HFFc6 (cell line): Measurements from ENCODE around the gene MRRF. TPM values are rescaled to one million over a fixed set of nuclear protein-coding genes. Genes with fewer than 3 reads are reported as not detected.

Source experiments
- DNase-seq: peaks from one replicate; pipeline ENCODE4 v3.0.0-alpha.2; 2018
- H3K27ac Mint-ChIP-seq: 2 replicates; pipeline ENCODE4 v1.8.0; 2020; ENCODE audit warnings: mild to moderate bottlenecking, mixed read lengths
- H3K27me3 Mint-ChIP-seq: 2 replicates; pipeline ENCODE4 v1.8.0; 2021; ENCODE audit warnings: mild to moderate bottlenecking, moderate library complexity, mixed read lengths; ENCODE audit not compliant: insufficient read depth
- H3K36me3 Mint-ChIP-seq: 2 replicates; pipeline ENCODE4 v1.8.0; 2021; ENCODE audit warnings: low read depth, mixed read lengths
- H3K4me1 Mint-ChIP-seq: 2 replicates; pipeline ENCODE4 v1.8.0; 2020; ENCODE audit warnings: low read depth, mixed read lengths
- H3K4me3 Mint-ChIP-seq: 2 replicates; pipeline ENCODE4 v1.8.0; 2020; ENCODE audit warnings: mild to moderate bottlenecking, moderate library complexity, mixed read lengths
- H3K9me3 Mint-ChIP-seq: 2 replicates; pipeline ENCODE4 v1.8.0; 2020; ENCODE audit warnings: mild to moderate bottlenecking, mixed read lengths
- total RNA-seq, 6 experiments: library from RNA; stranded (reverse); fragmentation: NEBNext Ultra II Directional; extraction: Animal tissue kit (Norgen Biotek cat#: 25700); gene quantifications; 2 replicates in 1 of 6; 3 replicates in 5 of 6; pipeline ENCODE4 v1.2.3, GENCODE V29; 2021
- TF ChIP-seq, protein P1 (sequence below): fragments of 200-600 bp; sonication (generic); IDR thresholded peaks from 2 replicates; pipeline ENCODE4 v1.5.0; 2021; ENCODE audit warnings: antibody characterized with exemption, mild to moderate bottlenecking

Gene MRRF
- total RNA-seq, 6 experiments from 2014 or later: 27.1 to 32.2 (median 29.4) TPM

DNA sequence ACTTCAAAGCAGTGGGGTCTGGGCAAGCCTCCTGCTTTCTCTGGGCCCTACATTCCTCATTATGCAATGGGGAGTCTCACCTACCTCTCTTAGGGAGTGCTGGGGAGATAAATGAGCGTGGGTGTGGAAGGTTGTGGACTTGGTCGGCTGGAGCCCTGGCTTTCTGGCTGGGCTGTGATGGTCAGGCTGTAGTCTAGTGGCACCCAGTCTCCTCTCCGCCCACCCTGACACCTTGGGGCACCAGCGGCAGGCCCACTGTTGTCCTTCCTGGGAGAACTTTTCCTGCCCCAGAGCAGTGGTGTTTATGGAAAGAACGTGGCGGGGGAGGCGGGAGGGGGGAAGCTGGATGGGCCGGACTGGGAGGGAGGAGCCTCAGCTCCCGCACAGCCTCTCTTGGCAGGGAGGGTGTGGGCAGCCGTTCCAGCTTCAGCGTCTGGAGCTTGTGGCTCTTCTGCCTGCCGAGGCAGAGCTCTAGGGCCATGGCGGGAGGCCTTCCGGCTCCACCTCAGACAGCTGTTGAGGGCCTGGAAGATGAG lies 110.3 kb downstream of the MRRF start:
- peak; percentile 47 for DNase-seq
- H3K36me3 Mint-ChIP-seq: peaks cover 21% of the 10 kb centered on the region
- peaks cover 1% of the 10 kb centered on the region; the same call in 1 of the 2 replicates for H3K27me3 Mint-ChIP-seq
- H3K4me1 Mint-ChIP-seq: peaks cover 73% of the 10 kb centered on the region
- H3K4me3 Mint-ChIP-seq: peak overlapping the region; percentile 57
- H3K9me3 Mint-ChIP-seq: peaks cover 12% of the 10 kb centered on the region
- TF ChIP-seq, protein P1, sequence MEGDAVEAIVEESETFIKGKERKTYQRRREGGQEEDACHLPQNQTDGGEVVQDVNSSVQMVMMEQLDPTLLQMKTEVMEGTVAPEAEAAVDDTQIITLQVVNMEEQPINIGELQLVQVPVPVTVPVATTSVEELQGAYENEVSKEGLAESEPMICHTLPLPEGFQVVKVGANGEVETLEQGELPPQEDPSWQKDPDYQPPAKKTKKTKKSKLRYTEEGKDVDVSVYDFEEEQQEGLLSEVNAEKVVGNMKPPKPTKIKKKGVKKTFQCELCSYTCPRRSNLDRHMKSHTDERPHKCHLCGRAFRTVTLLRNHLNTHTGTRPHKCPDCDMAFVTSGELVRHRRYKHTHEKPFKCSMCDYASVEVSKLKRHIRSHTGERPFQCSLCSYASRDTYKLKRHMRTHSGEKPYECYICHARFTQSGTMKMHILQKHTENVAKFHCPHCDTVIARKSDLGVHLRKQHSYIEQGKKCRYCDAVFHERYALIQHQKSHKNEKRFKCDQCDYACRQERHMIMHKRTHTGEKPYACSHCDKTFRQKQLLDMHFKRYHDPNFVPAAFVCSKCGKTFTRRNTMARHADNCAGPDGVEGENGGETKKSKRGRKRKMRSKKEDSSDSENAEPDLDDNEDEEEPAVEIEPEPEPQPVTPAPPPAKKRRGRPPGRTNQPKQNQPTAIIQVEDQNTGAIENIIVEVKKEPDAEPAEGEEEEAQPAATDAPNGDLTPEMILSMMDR: no peak
- peak overlapping the region; percentile 68 for H3K27ac Mint-ChIP-seq

DNA sequence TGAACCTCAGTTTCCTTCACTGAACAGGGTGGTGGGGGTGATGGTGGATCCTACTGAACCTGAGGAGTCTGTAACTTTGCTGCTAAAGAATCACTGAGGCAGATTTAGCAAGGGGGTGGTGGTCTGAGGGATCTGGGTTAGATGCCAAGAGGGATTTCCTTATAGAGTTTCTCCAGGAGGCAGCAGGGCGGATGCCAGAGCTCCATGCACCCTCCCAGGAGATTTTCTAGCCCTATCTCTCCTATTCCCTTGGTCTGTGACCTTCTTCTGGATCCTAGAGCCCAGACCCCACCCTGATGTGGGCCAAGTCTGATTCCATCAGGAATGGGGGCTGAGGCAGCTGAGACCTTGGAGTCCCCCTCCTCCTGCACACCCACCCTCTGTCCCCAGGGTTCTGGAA lies 112.1 kb downstream of the MRRF start:
- peaks cover 1% of the 10 kb centered on the region; the same call in 1 of the 2 replicates for H3K27me3 Mint-ChIP-seq
- no peak for DNase-seq
- H3K9me3 Mint-ChIP-seq: peaks cover 14% of the 10 kb centered on the region
- H3K36me3 Mint-ChIP-seq: peaks cover 29% of the 10 kb centered on the region
- peaks cover 61% of the 10 kb centered on the region for H3K4me1 Mint-ChIP-seq
- peak overlapping the region; percentile 60; the same call in 1 of the 2 replicates for H3K27ac Mint-ChIP-seq
- TF ChIP-seq, protein P1: no peak
- peak overlapping the region; percentile 55; the same call in 1 of the 2 replicates for H3K4me3 Mint-ChIP-seq

GRCh38 chr9:122377241-122378164 lies 112.8 kb downstream of the MRRF start:
- H3K36me3 Mint-ChIP-seq: peaks cover 29% of the 10 kb centered on the region
- DNase-seq: no peak
- peak overlapping the region; percentile 70 for H3K27ac Mint-ChIP-seq

GRCh38 chr9:122378236-122378635 lies 113.6 kb downstream of the MRRF start:
- peaks cover 1% of the 10 kb centered on the region; the same call in 1 of the 2 replicates for H3K27me3 Mint-ChIP-seq
- no peak overlapping the region for H3K4me3 Mint-ChIP-seq
- peak overlapping the region; percentile 70 for H3K27ac Mint-ChIP-seq
- H3K9me3 Mint-ChIP-seq: peaks cover 14% of the 10 kb centered on the region
- H3K36me3 Mint-ChIP-seq: peaks cover 36% of the 10 kb centered on the region
- DNase-seq: no peak
- peaks cover 55% of the 10 kb centered on the region for H3K4me1 Mint-ChIP-seq
- TF ChIP-seq, protein P1: no peak

More at GRCh38 chr9:122377241-122378164, 112.8 kb downstream of the MRRF start:
- Mint-ChIP-seq H3K4me3 (no peak overlapping the region; the same call in 1 of the 2 replicates), H3K4me1 (peaks cover 55% of the 10 kb centered on the region), H3K9me3 (peaks cover 14% of the 10 kb centered on the region), H3K27me3 (peaks cover 1% of the 10 kb centered on the region; the same call in 1 of the 2 replicates)
- TF ChIP-seq, protein P1: no peak

DNA sequence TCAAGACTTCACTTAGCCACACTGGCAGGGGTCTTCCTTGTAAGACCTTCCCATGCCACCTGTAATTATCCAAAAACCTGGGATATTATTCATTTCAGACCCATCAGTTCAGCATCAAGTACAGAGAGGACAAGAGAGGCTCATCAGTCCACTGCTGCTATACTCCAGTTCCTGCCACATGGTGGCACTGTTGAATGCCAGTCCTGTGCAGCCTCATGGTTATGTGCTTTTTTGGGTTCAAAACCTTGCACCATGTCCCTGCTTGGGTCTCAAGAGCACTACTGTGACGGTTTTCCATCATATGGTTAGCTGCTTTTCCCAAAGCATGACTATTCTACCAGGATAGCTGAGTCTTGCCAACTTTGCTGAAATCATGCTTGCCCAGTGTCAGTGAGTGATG lies 114.7 kb downstream of the MRRF start:
- Mint-ChIP-seq H3K4me1 (peaks cover 60% of the 10 kb centered on the region), H3K9me3 (peaks cover 14% of the 10 kb centered on the region), H3K27me3 (peaks cover 1% of the 10 kb centered on the region; the same call in 1 of the 2 replicates), H3K36me3 (peaks cover 42% of the 10 kb centered on the region), H3K4me3 (no peak overlapping the region), H3K27ac (no peak overlapping the region)
- TF ChIP-seq, protein P1: peak; percentile 75
- no peak for DNase-seq
